Bronchial epithelial cell (primary cell): ENCODE measurements around the gene SNPH. TPM values are rescaled to one million over a fixed set of nuclear protein-coding genes. Genes with fewer than 3 reads are reported as not detected.
"Not testable (repeated sequence)": the region's sequence is repeated elsewhere in the genome, so short reads cannot be mapped to it uniquely, and the experiment has no call there.

Experiments
- DNase-seq: peaks from one replicate; pipeline ENCODE4 v3.0.0-alpha.2; 2010; ENCODE audit warnings: low read depth
- FAIRE-seq: peaks from 2 replicates; lab custom pipeline; 2011; peaks lifted over from hg19 to GRCh38; lab: Jason Lieb, UNC
- H3K27me3 ChIP-seq: 2 replicates; pipeline ENCODE4 v1.5.1; 2011; ENCODE audit warnings: low read length; ENCODE audit not compliant: control insufficient read depth, insufficient read depth
- H3K36me3 ChIP-seq: 2 replicates; pipeline ENCODE4 v1.5.1; 2011; ENCODE audit warnings: low read length; ENCODE audit not compliant: control insufficient read depth, insufficient read depth
- H3K4me3 ChIP-seq: 2 replicates; pipeline ENCODE4 v1.5.1; 2011; ENCODE audit warnings: mild to moderate bottlenecking, low read depth, low read length, control low read depth
- total RNA-seq: library from RNA; depleted of rRNA; stranded (reverse); fragments of >200 nt; gene quantifications from 2 replicates; pipeline ENCODE4 v1.2.1, GENCODE V29; 2014
- TF ChIP-seq, protein P1 (sequence below): IDR thresholded peaks from 2 replicates; pipeline ENCODE4 v1.5.1; 2011; ENCODE audit warnings: mild to moderate bottlenecking, moderate library complexity, low read length, control low read depth, inconsistent platforms; ENCODE audit not compliant: insufficient read depth, severe bottlenecking

The SNPH gene
- total RNA-seq, 1 donor from 2014 or later = 1.8 TPM

DNA sequence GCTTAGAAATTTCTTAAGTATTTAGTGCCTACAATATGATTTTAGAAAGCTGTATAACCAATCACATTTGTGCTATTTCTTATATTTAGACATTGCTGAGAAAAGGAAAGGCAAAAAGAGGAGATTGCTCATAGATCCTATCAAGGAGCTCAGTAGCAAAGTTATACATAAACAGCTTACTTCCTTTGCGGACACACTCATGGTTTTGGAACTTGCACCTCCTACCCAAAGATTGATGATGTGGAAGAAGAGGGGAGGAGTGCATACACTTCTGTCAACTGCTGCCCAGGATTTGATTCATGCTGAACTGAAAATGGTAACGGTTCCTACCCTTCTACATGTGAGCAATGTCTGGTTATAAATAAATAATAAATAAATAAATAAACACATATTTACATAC is 23.6 kb upstream of the SNPH start:
- no peaks in the 10 kb centered on the region for H3K27me3 ChIP-seq
- FAIRE-seq (no peak), DNase-seq (peak; percentile 43)
- H3K4me3 ChIP-seq = no peak overlapping the region
- no peaks in the 10 kb centered on the region for H3K36me3 ChIP-seq
- TF ChIP-seq, protein P1, sequence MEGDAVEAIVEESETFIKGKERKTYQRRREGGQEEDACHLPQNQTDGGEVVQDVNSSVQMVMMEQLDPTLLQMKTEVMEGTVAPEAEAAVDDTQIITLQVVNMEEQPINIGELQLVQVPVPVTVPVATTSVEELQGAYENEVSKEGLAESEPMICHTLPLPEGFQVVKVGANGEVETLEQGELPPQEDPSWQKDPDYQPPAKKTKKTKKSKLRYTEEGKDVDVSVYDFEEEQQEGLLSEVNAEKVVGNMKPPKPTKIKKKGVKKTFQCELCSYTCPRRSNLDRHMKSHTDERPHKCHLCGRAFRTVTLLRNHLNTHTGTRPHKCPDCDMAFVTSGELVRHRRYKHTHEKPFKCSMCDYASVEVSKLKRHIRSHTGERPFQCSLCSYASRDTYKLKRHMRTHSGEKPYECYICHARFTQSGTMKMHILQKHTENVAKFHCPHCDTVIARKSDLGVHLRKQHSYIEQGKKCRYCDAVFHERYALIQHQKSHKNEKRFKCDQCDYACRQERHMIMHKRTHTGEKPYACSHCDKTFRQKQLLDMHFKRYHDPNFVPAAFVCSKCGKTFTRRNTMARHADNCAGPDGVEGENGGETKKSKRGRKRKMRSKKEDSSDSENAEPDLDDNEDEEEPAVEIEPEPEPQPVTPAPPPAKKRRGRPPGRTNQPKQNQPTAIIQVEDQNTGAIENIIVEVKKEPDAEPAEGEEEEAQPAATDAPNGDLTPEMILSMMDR = no peak

DNA sequence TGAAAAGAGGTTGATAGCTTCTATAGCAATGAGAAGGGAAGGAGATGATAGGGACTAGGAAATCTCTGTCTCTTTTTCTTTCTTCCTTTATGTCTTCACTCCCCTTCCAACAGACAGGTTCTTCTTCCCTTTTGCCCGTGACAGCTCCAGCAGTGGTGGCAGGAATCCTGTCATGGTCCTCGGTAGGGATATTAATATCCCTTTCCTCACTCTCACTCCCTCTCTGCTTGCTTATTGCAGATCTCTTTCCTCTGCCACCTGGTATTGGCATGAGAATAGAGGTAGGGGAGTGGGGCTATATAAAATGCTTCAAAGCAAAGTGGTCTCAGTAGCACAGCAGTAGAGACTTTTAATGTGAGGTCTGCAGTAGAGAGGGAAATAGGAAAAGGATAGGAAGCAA is 20.5 kb upstream of the SNPH start:
- no peak for FAIRE-seq
- TF ChIP-seq, protein P1 = no peak
- Histone ChIP-seq H3K36me3 (no peaks in the 10 kb centered on the region), H3K27me3 (no peaks in the 10 kb centered on the region), H3K4me3 (no peak overlapping the region)
- no peak for DNase-seq

- H3K27me3 ChIP-seq = no peaks in the 10 kb centered on the region
- DNase-seq = no peak
- no peaks in the 10 kb centered on the region for H3K36me3 ChIP-seq
- no peak for FAIRE-seq
- TF ChIP-seq, protein P1 = no peak
- no peak overlapping the region for H3K4me3 ChIP-seq
Observed at GRCh38 chr20:1247689-1248088, 18.4 kb upstream of the SNPH start.

GRCh38 chr20:1250282-1250681 is 15.8 kb upstream of the SNPH start:
- H3K36me3 ChIP-seq, H3K4me3 ChIP-seq, FAIRE-seq, H3K27me3 ChIP-seq, DNase-seq: not testable (repeated sequence)

DNA sequence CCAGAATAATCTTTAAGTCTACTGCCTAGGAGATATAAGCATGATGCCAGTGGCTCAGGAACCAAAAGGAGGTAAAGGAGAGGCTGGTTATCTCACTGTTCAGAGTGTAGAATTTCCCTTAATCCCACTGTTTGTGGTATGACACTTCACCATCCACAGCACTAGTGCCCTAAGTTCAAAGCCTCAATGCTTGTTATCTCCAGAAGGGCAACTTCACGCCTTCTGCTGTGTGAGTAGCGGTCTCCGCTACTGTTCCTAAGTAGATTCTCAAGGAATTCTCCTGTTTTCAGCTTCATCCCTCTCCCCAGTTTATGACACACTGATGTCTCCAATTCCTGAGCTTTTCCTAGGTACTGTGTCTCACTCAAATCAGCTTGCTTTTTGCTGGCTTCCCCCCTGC is 13.7 kb upstream of the SNPH start:
- TF ChIP-seq, protein P1 = no peak
- DNase-seq (no peak), FAIRE-seq (no peak)
- no peaks in the 10 kb centered on the region for H3K27me3 ChIP-seq
- no peaks in the 10 kb centered on the region for H3K36me3 ChIP-seq
- no peak overlapping the region for H3K4me3 ChIP-seq

DNA sequence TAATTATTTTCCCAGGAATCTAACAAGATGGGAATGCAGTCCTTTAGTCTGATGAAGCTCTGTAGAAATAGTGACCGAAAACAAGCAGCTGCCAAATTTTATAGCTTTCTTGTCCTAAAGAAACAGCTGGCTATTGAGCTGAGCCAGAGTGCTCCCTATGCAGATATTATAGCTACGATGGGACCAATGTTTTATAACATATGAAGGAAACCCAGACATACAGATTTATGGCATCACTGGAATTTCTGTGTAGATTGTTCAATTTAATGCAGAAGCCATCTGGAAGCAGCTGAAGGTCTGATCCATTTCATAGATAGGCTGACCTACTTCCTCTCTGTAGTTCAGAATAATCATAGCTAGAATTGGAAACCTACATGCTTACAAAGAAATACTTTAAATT is 11.8 kb upstream of the SNPH start:
- DNase-seq (no peak), FAIRE-seq (no peak)
- TF ChIP-seq, protein P1 = no peak
- no peak overlapping the region for H3K4me3 ChIP-seq
- no peaks in the 10 kb centered on the region for H3K36me3 ChIP-seq
- H3K27me3 ChIP-seq = no peaks in the 10 kb centered on the region
